Measurements from ENCODE around the gene BCL7C. TPM values are rescaled to one million over a fixed set of nuclear protein-coding genes. Genes with fewer than 3 reads are reported as not detected.

BCL7C gene
- total and polyA plus RNA-seq, 2 of the 13 experiments (the other 11 are each of a cell fraction or from before 2014, with no cell fraction given) = 17.7 to 33.8 TPM

- TF ChIP-seq SNAPC5 (CRISPR knock-in tag; IDR thresholded peaks at IDR 0.05; ENCODE audit: borderline replicate concordance) = peak; percentile 69; the same call in 1 of the 2 replicates
- peak; percentile 48 for TF ChIP-seq NFATC3 (CRISPR knock-in tag; IDR thresholded peaks at IDR 0.05)
- TF ChIP-seq PTBP1 (IDR thresholded peaks at IDR 0.05; ENCODE audit: low read depth, low read length, poor library complexity, severe bottlenecking) = peak; percentile 31
- peak; percentile 79 for TF ChIP-seq ZNF572 (CRISPR knock-in tag; IDR thresholded peaks at IDR 0.05)
- TF ChIP-seq ZNF292 (CRISPR knock-in tag; IDR thresholded peaks at IDR 0.05; ENCODE audit: borderline replicate concordance, low read depth) = peak; percentile 83
- no peak for TF ChIP-seq DDIT3 (CRISPR knock-in tag; IDR thresholded peaks at IDR 0.05)
- TF ChIP-seq ZBTB43 (CRISPR knock-in tag; conservative IDR thresholded peaks at IDR 0.05) = peak; percentile 85
- TF ChIP-seq ZNF772 (CRISPR knock-in tag; IDR thresholded peaks at IDR 0.05) = peak; percentile 100
- TF ChIP-seq, protein P1, sequence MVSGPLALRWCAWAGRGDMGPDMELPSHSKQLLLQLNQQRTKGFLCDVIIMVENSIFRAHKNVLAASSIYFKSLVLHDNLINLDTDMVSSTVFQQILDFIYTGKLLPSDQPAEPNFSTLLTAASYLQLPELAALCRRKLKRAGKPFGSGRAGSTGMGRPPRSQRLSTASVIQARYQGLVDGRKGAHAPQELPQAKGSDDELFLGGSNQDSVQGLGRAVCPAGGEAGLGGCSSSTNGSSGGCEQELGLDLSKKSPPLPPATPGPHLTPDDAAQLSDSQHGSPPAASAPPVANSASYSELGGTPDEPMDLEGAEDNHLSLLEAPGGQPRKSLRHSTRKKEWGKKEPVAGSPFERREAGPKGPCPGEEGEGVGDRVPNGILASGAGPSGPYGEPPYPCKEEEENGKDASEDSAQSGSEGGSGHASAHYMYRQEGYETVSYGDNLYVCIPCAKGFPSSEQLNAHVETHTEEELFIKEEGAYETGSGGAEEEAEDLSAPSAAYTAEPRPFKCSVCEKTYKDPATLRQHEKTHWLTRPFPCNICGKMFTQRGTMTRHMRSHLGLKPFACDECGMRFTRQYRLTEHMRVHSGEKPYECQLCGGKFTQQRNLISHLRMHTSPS (CRISPR knock-in tag; IDR thresholded peaks at IDR 0.05; ENCODE audit: low read depth) = peak; percentile 86
- no peak for TF ChIP-seq ZNF207 (IDR thresholded peaks at IDR 0.05; ENCODE audit: borderline replicate concordance)
- TF ChIP-seq PITX1 (CRISPR knock-in tag; IDR thresholded peaks at IDR 0.05) = peak; percentile 96
- TF ChIP-seq LCORL (IDR thresholded peaks at IDR 0.05) = no peak
- TF ChIP-seq LCORL (CRISPR knock-in tag; IDR thresholded peaks at IDR 0.05) = peak; percentile 97
- peak; percentile 96 for TF ChIP-seq SP4 (CRISPR knock-in tag; IDR thresholded peaks at IDR 0.05)
- TF ChIP-seq HNRNPK (IDR thresholded peaks at IDR 0.05; ENCODE audit: low read depth, low read length, poor library complexity, severe bottlenecking) = peak; percentile 73
- TF ChIP-seq ZBTB49 (CRISPR knock-in tag; IDR thresholded peaks at IDR 0.05; ENCODE audit: borderline replicate concordance) = peak; percentile 76
- TF ChIP-seq, protein P2, sequence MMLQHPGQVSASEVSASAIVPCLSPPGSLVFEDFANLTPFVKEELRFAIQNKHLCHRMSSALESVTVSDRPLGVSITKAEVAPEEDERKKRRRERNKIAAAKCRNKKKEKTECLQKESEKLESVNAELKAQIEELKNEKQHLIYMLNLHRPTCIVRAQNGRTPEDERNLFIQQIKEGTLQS (CRISPR knock-in tag; IDR thresholded peaks at IDR 0.05) = peak; percentile 80
- TF ChIP-seq TAF1 (CRISPR knock-in tag; IDR thresholded peaks at IDR 0.05) = peak; percentile 99
- TF ChIP-seq ZNF629 (CRISPR knock-in tag; conservative IDR thresholded peaks at IDR 0.05) = peak; percentile 99
- peak; percentile 98 for TF ChIP-seq ATF2 (CRISPR knock-in tag; IDR thresholded peaks at IDR 0.05)
- TF ChIP-seq ZNF256 (CRISPR knock-in tag; conservative IDR thresholded peaks at IDR 0.05) = peak; percentile 97
Measured at GRCh38 chr16:30874821-30875717, 18.8 kb downstream of the BCL7C start (continued).

All from HepG2 (cell line).